Measurements from ENCODE around the gene CPXM1. TPM values are rescaled to one million over a fixed set of nuclear protein-coding genes. Genes with fewer than 3 reads are reported as not detected.
"Not testable (repeated sequence)": the region's sequence is repeated elsewhere in the genome, so short reads cannot be mapped to it uniquely, and the experiment has no call there.

Gene CPXM1
- total and polyA plus RNA-seq, 10 of the 15 experiments (the other 5 are each of a cell fraction or from before 2014, with no cell fraction given): 0.22 to 3.9 (median 0.63) TPM; not detected in 2

DNA sequence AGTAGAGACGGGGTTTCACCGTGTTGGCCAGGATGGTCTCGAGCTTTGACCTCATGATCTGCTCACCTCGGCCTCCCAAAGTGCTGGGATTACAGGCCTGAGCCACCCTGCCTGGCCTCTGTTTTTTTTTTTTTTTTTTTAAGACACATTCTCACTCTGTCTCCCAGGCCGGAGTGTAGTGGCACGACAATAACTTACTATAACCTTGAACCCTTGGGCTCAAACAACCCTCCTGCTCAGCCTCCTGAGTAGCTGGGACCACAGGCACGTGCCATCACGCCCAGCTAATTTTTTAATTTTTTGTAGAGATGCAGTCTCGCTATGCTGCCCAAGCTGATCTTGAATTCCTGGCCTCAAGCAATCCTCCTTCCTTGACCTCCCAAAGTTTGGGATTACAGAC lies 26.6 kb downstream of the CPXM1 start (continued):
- TF ChIP-seq, protein P1, sequence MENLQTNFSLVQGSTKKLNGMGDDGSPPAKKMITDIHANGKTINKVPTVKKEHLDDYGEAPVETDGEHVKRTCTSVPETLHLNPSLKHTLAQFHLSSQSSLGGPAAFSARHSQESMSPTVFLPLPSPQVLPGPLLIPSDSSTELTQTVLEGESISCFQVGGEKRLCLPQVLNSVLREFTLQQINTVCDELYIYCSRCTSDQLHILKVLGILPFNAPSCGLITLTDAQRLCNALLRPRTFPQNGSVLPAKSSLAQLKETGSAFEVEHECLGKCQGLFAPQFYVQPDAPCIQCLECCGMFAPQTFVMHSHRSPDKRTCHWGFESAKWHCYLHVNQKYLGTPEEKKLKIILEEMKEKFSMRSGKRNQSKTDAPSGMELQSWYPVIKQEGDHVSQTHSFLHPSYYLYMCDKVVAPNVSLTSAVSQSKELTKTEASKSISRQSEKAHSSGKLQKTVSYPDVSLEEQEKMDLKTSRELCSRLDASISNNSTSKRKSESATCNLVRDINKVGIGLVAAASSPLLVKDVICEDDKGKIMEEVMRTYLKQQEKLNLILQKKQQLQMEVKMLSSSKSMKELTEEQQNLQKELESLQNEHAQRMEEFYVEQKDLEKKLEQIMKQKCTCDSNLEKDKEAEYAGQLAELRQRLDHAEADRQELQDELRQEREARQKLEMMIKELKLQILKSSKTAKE (IDR thresholded peaks at IDR 0.05; ENCODE audit: low read depth, poor library complexity, severe bottlenecking): no peak
- TF ChIP-seq SMC3 (IDR thresholded peaks at IDR 0.05; ENCODE audit: borderline replicate concordance, low read length): no peak

DNA sequence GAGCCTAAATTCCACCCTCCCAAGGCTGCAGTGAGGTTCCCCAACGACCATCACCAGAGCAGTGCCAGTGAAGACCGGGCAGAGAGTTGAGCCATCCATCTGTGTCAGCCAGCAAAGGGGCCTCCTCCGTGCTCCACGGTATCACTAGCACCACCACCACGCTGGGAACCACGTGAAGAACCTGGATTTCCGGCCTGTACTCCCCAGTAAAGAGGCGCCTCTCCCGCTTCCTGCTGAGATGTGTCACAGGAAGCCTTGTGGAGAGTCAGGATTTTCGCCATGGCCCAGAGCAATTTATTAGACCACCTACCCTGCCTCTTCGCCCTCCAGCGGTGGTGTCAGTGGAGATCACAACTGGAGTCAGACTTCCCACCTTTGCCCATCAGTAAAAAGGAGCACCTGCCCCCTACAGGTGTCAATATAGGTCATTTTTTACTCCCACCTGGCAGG lies 28.8 kb downstream of the CPXM1 start:
- FAIRE-seq: peak; percentile 87
- CTCF ChIA-PET: no interaction called here
- no peak; the same call in 2 of the 3 replicates for ATAC-seq

DNA sequence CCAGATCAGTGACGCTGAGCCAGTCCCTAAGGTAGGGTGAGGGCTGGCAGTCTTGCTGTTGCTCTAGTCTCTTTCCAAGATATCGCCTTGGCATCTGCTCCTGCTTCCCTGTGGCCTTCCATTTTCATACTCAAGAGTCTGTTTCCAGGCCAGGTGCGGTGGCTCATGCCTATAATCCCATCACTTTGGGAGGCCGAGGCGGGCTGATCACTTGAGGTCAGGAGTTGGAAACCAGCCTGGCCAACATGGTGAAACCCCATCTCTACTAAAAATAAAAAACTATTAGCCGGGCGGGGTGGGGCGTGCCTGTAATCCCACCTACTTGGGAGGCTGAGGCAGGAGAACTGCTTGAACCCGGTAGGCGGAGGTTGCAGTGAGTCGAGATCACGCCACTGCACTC lies 30.3 kb downstream of the CPXM1 start:
- in situ Hi-C loops (cut with MboI); RAD21 ChIA-PET (ENCODE audit: unreplicated experiment); H3K27me3 ChIP-seq (replicated peaks in 1 of 2; ENCODE audit: control insufficient read depth in 2 of 2, insufficient read depth in 2 of 2, low read length in 1 of 2); H3K4me2 ChIP-seq (ENCODE audit: control insufficient read depth, insufficient read depth); intact Hi-C loops (cut with micrococcal nuclease; ENCODE audit: unreplicated experiment); H4K20me1 ChIP-seq (ENCODE audit: control insufficient read depth, insufficient read depth); FAIRE-seq; H3K36me3 ChIP-seq (ENCODE audit: control insufficient read depth in 2 of 2, insufficient read depth in 2 of 2, low read length in 1 of 2); DNase-seq (ENCODE audit: low read depth, low spot score); H3K9ac ChIP-seq (ENCODE audit: control insufficient read depth, insufficient read depth, low read length); H3K79me2 ChIP-seq (ENCODE audit: control insufficient read depth, insufficient read depth, low read length); H3K4me3 ChIP-seq; SMC1A ChIA-PET (ENCODE audit: uncharacterized antibody, unreplicated experiment); ATAC-seq; BruUV-seq (replicated peaks); H3K27ac ChIP-seq (ENCODE audit: control insufficient read depth, insufficient read depth); H3K9me3 ChIP-seq (replicated peaks; ENCODE audit: control insufficient read depth, insufficient read depth, low read length); POLR2A ChIA-PET; CTCF ChIA-PET; H2AFZ ChIP-seq (ENCODE audit: control insufficient read depth, low read depth, low read length): not testable (repeated sequence)
- H3K4me1 ChIP-seq (ENCODE audit: control insufficient read depth, insufficient read depth, low read length): peaks cover 11% of the 10 kb centered on the region
- 66% methylated on average over 12 of the region's 12 CpGs for WGBS (ENCODE audit: insufficient coverage, insufficient replicate concordance, low lambda C conversion rate, missing lambda C conversion rate)

More for the DNA sequence above, 28.8 kb downstream of the CPXM1 start:
- Histone ChIP-seq H3K9ac (ENCODE audit: control insufficient read depth, insufficient read depth, low read length) (no peak overlapping the region), H3K4me2 (ENCODE audit: control insufficient read depth, insufficient read depth) (peak overlapping the region; percentile 27; the same call in 1 of the 2 replicates), H3K27ac (ENCODE audit: control insufficient read depth, insufficient read depth) (no peak overlapping the region), H2AFZ (ENCODE audit: control insufficient read depth, low read depth, low read length) (peak overlapping the region; percentile 50), H3K27me3 (replicated peaks in 1 of 2; ENCODE audit: control insufficient read depth in 2 of 2, insufficient read depth in 2 of 2, low read length in 1 of 2) (no peaks in the 10 kb centered on the region; a peak in 3 of 4 replicates), H3K79me2 (ENCODE audit: control insufficient read depth, insufficient read depth, low read length) (no peaks in the 10 kb centered on the region), H3K36me3 (ENCODE audit: control insufficient read depth in 2 of 2, insufficient read depth in 2 of 2, low read length in 1 of 2) (no peaks in the 10 kb centered on the region), H4K20me1 (ENCODE audit: control insufficient read depth, insufficient read depth) (no peaks in the 10 kb centered on the region), H3K4me3 (no peak overlapping the region), H3K9me3 (replicated peaks; ENCODE audit: control insufficient read depth, insufficient read depth, low read length) (peaks cover 9% of the 10 kb centered on the region), H3K4me1 (ENCODE audit: control insufficient read depth, insufficient read depth, low read length) (peaks cover 11% of the 10 kb centered on the region)
- RAD21 ChIA-PET (ENCODE audit: unreplicated experiment): no interaction called here
- in situ Hi-C loops (cut with MboI): no loop called here
- POLR2A ChIA-PET: no interaction called here
- no TSS peak for BruUV-seq (replicated peaks)
- 53% methylated on average over 12 of the region's 12 CpGs for WGBS (ENCODE audit: insufficient coverage, insufficient replicate concordance, low lambda C conversion rate, missing lambda C conversion rate)
- no peak for DNase-seq (ENCODE audit: low read depth, low spot score)
- intact Hi-C loops (cut with micrococcal nuclease; ENCODE audit: unreplicated experiment): no loop called here
- TF ChIP-seq ZNF217 (IDR thresholded peaks at IDR 0.05) (no peak), BRCA1 (IDR thresholded peaks at IDR 0.05; ENCODE audit: low read depth, low read length) (no peak)
- SMC1A ChIA-PET (ENCODE audit: uncharacterized antibody, unreplicated experiment): no interaction called here
